IMR-90 (cell line): ENCODE results near the gene HSFX1. TPM values are rescaled to one million over a fixed set of nuclear protein-coding genes. Genes with fewer than 3 reads are reported as not detected.
A peak's percentile ranks its signal among the peaks of the same experiment; 100 is the strongest.

Experiments used
- ATAC-seq: fragments of 200-7000 bp; cut with Tn5 transposase; 2 replicates; pipeline ENCODE4 v1.9.1; 2020; ENCODE audit warnings: low read depth, mild to moderate bottlenecking, moderate library complexity
- BruUV-seq: library from RNA; stranded (reverse); fragments of 400-500 nt; replicated peaks from 2 replicates; lab custom pipeline; 2021; lab: Mats Ljungman, UMichigan
- CTCF ChIA-PET: fragments of 300-600 bp; formaldehyde crosslinking; extraction: SDS; loops from one replicate; lab custom pipeline; 2021; ENCODE audit warnings: antibody characterized with exemption; lab: Yijun Ruan, JAX
- POLR2A ChIA-PET: fragments of 300-600 bp; sonication (Branson Sonifier 250); formaldehyde crosslinking; loops from one replicate; lab custom pipeline; 2022; ENCODE audit warnings: antibody characterized with exemption; ENCODE audit not compliant: unreplicated experiment; lab: Charles Lee
- DNase-seq: peaks from one replicate; pipeline ENCODE4 v3.0.0; 2013
- H2AFZ ChIP-seq: replicated peaks from 2 replicates; pipeline ENCODE3; 2013; ENCODE audit warnings: low read length, mild to moderate bottlenecking; ENCODE audit not compliant: poor library complexity
- H2AK5ac ChIP-seq: 2 replicates; pipeline ENCODE4 v1.6.1; 2013; ENCODE audit warnings: low read depth, low read length, inconsistent platforms
- H2AK9ac ChIP-seq: replicated peaks from 2 replicates; pipeline ENCODE3; 2013; ENCODE audit warnings: mild to moderate bottlenecking, low read depth, low read length, moderate library complexity; ENCODE audit not compliant: poor library complexity
- H2BK120ac ChIP-seq: 2 replicates; pipeline ENCODE4 v1.6.1; 2013; ENCODE audit warnings: low read depth, low read length, inconsistent platforms
- H2BK15ac ChIP-seq: 3 replicates; pipeline ENCODE4 v1.6.1; 2013; ENCODE audit warnings: low read depth, low read length, inconsistent platforms
- H2BK20ac ChIP-seq: 2 replicates; pipeline ENCODE4 v1.6.1; 2013; ENCODE audit warnings: low read depth, mild to moderate bottlenecking, inconsistent platforms, low read length, moderate library complexity
- H2BK5ac ChIP-seq: 2 replicates; pipeline ENCODE4 v1.6.1; 2013; ENCODE audit warnings: mild to moderate bottlenecking, low read depth, low read length, inconsistent platforms; ENCODE audit not compliant: poor library complexity, severe bottlenecking
- H3K14ac ChIP-seq: replicated peaks from 2 replicates; pipeline ENCODE4 v1.6.1; 2013; ENCODE audit warnings: low read depth, low read length, inconsistent platforms
- H3K18ac ChIP-seq: 2 replicates; pipeline ENCODE4 v1.6.1; 2013; ENCODE audit warnings: low read depth, low read length, control low read depth
- H3K23ac ChIP-seq: 2 replicates; pipeline ENCODE4 v1.6.1; 2013; ENCODE audit warnings: low read depth, low read length, inconsistent platforms
- H3K27ac ChIP-seq: 2 replicates; pipeline ENCODE4 v1.5.1; 2013; ENCODE audit warnings: mild to moderate bottlenecking, control low read depth, low read length; ENCODE audit not compliant: insufficient read depth
- H3K27me3 ChIP-seq: 2 replicates; pipeline ENCODE4 v1.6.1; 2013; ENCODE audit warnings: low read length; ENCODE audit not compliant: control insufficient read depth, insufficient read depth
- H3K36me3 ChIP-seq: 2 replicates; pipeline ENCODE4 v1.6.1; 2013; ENCODE audit warnings: low read length, mixed read lengths; ENCODE audit not compliant: control insufficient read depth, insufficient read depth
- H3K4ac ChIP-seq: 2 replicates; pipeline ENCODE4 v1.6.1; 2013; ENCODE audit warnings: low read depth, low read length, inconsistent platforms
- H3K4me1 ChIP-seq: 2 replicates; pipeline ENCODE4 v1.6.1; 2013; ENCODE audit warnings: low read length, mixed read lengths; ENCODE audit not compliant: control insufficient read depth, insufficient read depth
- H3K4me2 ChIP-seq: 2 replicates; pipeline ENCODE4 v1.6.1; 2013; ENCODE audit warnings: low read depth, mild to moderate bottlenecking, control low read depth, low read length, moderate library complexity
- H3K4me3 ChIP-seq: 2 replicates; pipeline ENCODE4 v1.5.1; 2013; ENCODE audit warnings: low read depth, mild to moderate bottlenecking, control low read depth, low read length, moderate library complexity; ENCODE audit not compliant: insufficient read depth
- H3K56ac ChIP-seq: 2 replicates; pipeline ENCODE4 v1.6.1; 2013; ENCODE audit warnings: low read length, inconsistent platforms; ENCODE audit not compliant: insufficient read depth; ENCODE audit errors: extremely low read depth
- H3K79me1 ChIP-seq, 2 experiments: 2 replicates each; pipeline ENCODE4 v1.6.1; 2013; ENCODE audit warnings: low read length in 2 of 2, inconsistent platforms in 1 of 2, low read depth in 1 of 2
- H3K9ac ChIP-seq: 2 replicates; pipeline ENCODE4 v1.6.1; 2013; ENCODE audit warnings: low read depth, low read length, control low read depth
- H3K9me1 ChIP-seq: 2 replicates; pipeline ENCODE4 v1.6.1; 2013; ENCODE audit warnings: low read length, inconsistent platforms; ENCODE audit not compliant: insufficient read depth
- H3K9me3 ChIP-seq: 2 replicates; pipeline ENCODE4 v1.6.1; 2013; ENCODE audit warnings: low read length; ENCODE audit not compliant: control insufficient read depth, insufficient read depth
- H4K20me1 ChIP-seq: 2 replicates; pipeline ENCODE4 v1.6.1; 2013; ENCODE audit warnings: low read length, inconsistent platforms; ENCODE audit not compliant: insufficient read depth
- H4K5ac ChIP-seq: 2 replicates; pipeline ENCODE4 v1.6.1; 2013; ENCODE audit warnings: mild to moderate bottlenecking, low read depth, low read length, control low read depth
- H4K8ac ChIP-seq, 2 experiments: 2 replicates each; pipeline ENCODE4 v1.6.1; 2013; ENCODE audit warnings: low read depth in 2 of 2, low read length in 2 of 2, control low read depth in 1 of 2, inconsistent platforms in 1 of 2
- H4K91ac ChIP-seq: 2 replicates; pipeline ENCODE4 v1.6.1; 2013; ENCODE audit warnings: low read depth, low read length, inconsistent platforms; ENCODE audit not compliant: insufficient read depth
- CTCF ChIP-seq: conservative IDR thresholded peaks from 2 replicates; pipeline ENCODE4 v1.5.1; 2012; ENCODE audit warnings: mild to moderate bottlenecking, low read depth, low read length, improper control_type of control experiment
- RCOR1 ChIP-seq: IDR thresholded peaks from 2 replicates; pipeline ENCODE4 v1.6.1; 2012; ENCODE audit warnings: mild to moderate bottlenecking, low read length, improper control_type of control experiment; ENCODE audit not compliant: insufficient replicate concordance
- WGBS, 2 experiments: methylation state at CpG; one replicate each; pipeline versions ENCODE4 v1.1.5 to v1.1.7; 2013; ENCODE audit warnings: missing lambda C conversion rate in 2 of 2; ENCODE audit not compliant: insufficient read length in 1 of 2; ENCODE audit errors: extremely low coverage in 2 of 2; 5-methylcytosine and 5-hydroxymethylcytosine counted together
- dilution Hi-C: fragments of 300-500 bp; cut with HindIII; formaldehyde crosslinking; loops from one replicate; pipeline ENCODE4 v1.14.3; 2018; ENCODE audit warnings: low sequenced_read_pairs; ENCODE audit not compliant: unreplicated experiment
- in situ Hi-C: fragments of 300-500 bp; cut with MboI; formaldehyde crosslinking; loops from 3 replicates; pipeline ENCODE4 v1.14.3; 2019; ENCODE audit warnings: low sequenced_read_pairs, inconsistent platforms, mixed read lengths
- intact Hi-C: fragments of 100-400 bp; cut with micrococcal nuclease; formaldehyde crosslinking; loops from 2 replicates; pipeline ENCODE4 v1.10.0; 2022
- microRNA-seq, 2 experiments: library from miRNA; stranded (forward) in 1 of 2; unstranded in 1 of 2; fragments of 10-50 nt in 1 of 2; fragments of <30 nt in 1 of 2; gene quantifications in 1 of 2; microRNA quantifications in 1 of 2; one replicate each; pipeline versions ENCODE3 to v1.1.0; 2013 to 2020; ENCODE audit not compliant: insufficient read depth in 1 of 2, insufficient read length in 1 of 2, unreplicated experiment in 1 of 2
- polyA plus RNA-seq, 3 experiments: library from polyadenylated mRNA; depleted of rRNA; stranded (reverse); fragments of >200 nt; gene quantifications; 2 replicates each; pipeline ENCODE4 v1.2.3, GENCODE V29; 2012; ENCODE audit warnings: low replicate concordance in 1 of 3
- small RNA-seq, 5 experiments: library from RNA; depleted of rRNA; stranded (forward); fragments of <200 nt; gene quantifications; one replicate each; pipeline ENCODE3, GENCODE V24; 2012
- total RNA-seq: library from RNA; depleted of rRNA; stranded (reverse); fragments of >200 nt; gene quantifications from 2 replicates; pipeline ENCODE4 v1.2.3, GENCODE V29; 2012; rRNA removed

The HSFX1 gene
- total and polyA plus RNA-seq, 2 of the 4 experiments (the other 2 are of a cell fraction): 0.18 to 0.36 TPM

GRCh38 chrX:149825424-149825823, 51.6 kb downstream of the HSFX1 start:
- Histone ChIP-seq H2AK5ac (no peak overlapping the region), H3K4me1 (no peaks in the 10 kb centered on the region), H3K79me1 (no peaks in the 10 kb centered on the region), H2AK9ac (no peak overlapping the region), H2BK5ac (no peak overlapping the region), H2BK20ac (no peak overlapping the region), H2AFZ (no peak overlapping the region), H3K18ac (no peak overlapping the region), H4K8ac (no peak overlapping the region), H3K27me3 (no peaks in the 10 kb centered on the region), H3K9me1 (no peaks in the 10 kb centered on the region), H3K56ac (no peak overlapping the region), H3K4ac (no peak overlapping the region), H4K5ac (no peak overlapping the region), H2BK120ac (no peak overlapping the region), H3K14ac (no peak overlapping the region), H3K9me3 (no peaks in the 10 kb centered on the region), H3K4me2 (no peak overlapping the region), H2BK15ac (no peak overlapping the region), H3K27ac (no peak overlapping the region), H3K4me3 (no peak overlapping the region), H3K23ac (no peak overlapping the region), H3K9ac (no peak overlapping the region), H4K91ac (no peak overlapping the region), H4K20me1 (no peaks in the 10 kb centered on the region), H3K36me3 (no peaks in the 10 kb centered on the region)
- WGBS, 2 experiments: no CpG with 5 or more reads among the region's 3 CpGs
- no TSS peak for BruUV-seq
- TF ChIP-seq RCOR1 (no peak), CTCF (peak; percentile 20; the same call in 1 of the 2 replicates)
- CTCF ChIA-PET: no interaction called here
- no peak for ATAC-seq
- DNase-seq: no peak
- POLR2A ChIA-PET: no interaction called here
- in situ Hi-C loops (loop anchor here (25.0 kb wide), 1 partner anchor 113 kb away; the partner anchor contains the start of gene MAGEA11), intact Hi-C loops (no loop called here), dilution Hi-C loops (no loop called here)

Small RNAs within 50 kb of the gene (microRNA-seq; reads per million reads assigned to microRNA genes)
- gene AC244098.1 (ENCODE audit: insufficient read depth, insufficient read length) (not detected), gene AC244098.2 (ENCODE audit: insufficient read depth, insufficient read length) (not detected), gene AC244098.3 (ENCODE audit: insufficient read depth, insufficient read length) (not detected)

Small RNAs within 50 kb of the gene (small RNA-seq; reads per million reads assigned to genes)
- gene AC244098.1 (0 reads per million in 5 experiments), gene AC244098.2 (0 reads per million in 5 experiments), gene AC244098.3 (0 reads per million in 5 experiments)

Other genes with a start within 250 kb of the HSFX1 start
- gene EOLA1, start 233.1 kb upstream of the HSFX1 start, total RNA-seq: 15.3 and 16.8 TPM in 2 replicates
- gene EOLA1, start 233.1 kb upstream of the HSFX1 start, polyA plus RNA-seq (2012; rRNA removed): 15.2 and 15.5 TPM in 2 replicates
- not detected in 2 replicates for gene HSFX3, start 224.1 kb upstream of the HSFX1 start, total RNA-seq
- gene HSFX3, start 224.1 kb upstream of the HSFX1 start, polyA plus RNA-seq (2012; rRNA removed): not detected in 2 replicates
- gene MAGEA9B, start 186.6 kb upstream of the HSFX1 start, total RNA-seq: not detected in 2 replicates
- not detected in 2 replicates for gene MAGEA9B, start 186.6 kb upstream of the HSFX1 start, polyA plus RNA-seq (2012; rRNA removed)
- gene HSFX2, start 178.8 kb upstream of the HSFX1 start, total RNA-seq: not detected in 2 replicates
- 0.34 and 0.36 TPM in 2 replicates for gene HSFX2, start 178.8 kb upstream of the HSFX1 start, polyA plus RNA-seq (2012; rRNA removed)
- gene TMEM185A, start 142.3 kb upstream of the HSFX1 start, total RNA-seq: 9.7 and 10.3 TPM in 2 replicates
- gene TMEM185A, start 142.3 kb upstream of the HSFX1 start, polyA plus RNA-seq (2012; rRNA removed): 10.6 and 12.2 TPM in 2 replicates
- not detected in 2 replicates for gene MAGEA11, start 62.0 kb upstream of the HSFX1 start, total RNA-seq
- gene MAGEA11, start 62.0 kb upstream of the HSFX1 start, polyA plus RNA-seq (2012; rRNA removed): not detected in 2 replicates
- gene MAGEA9, start 7.9 kb downstream of the HSFX1 start, total RNA-seq: not detected in 2 replicates
- not detected in 2 replicates for gene MAGEA9, start 7.9 kb downstream of the HSFX1 start, polyA plus RNA-seq (2012; rRNA removed)
- gene MAGEA8, start 107.1 kb downstream of the HSFX1 start, total RNA-seq: not detected in 2 replicates
- not detected in 2 replicates for gene MAGEA8, start 107.1 kb downstream of the HSFX1 start, polyA plus RNA-seq (2012; rRNA removed)
- gene HSFX4, start 155.5 kb downstream of the HSFX1 start, total RNA-seq: not detected in 2 replicates
- not detected in 2 replicates for gene HSFX4, start 155.5 kb downstream of the HSFX1 start, polyA plus RNA-seq (2012; rRNA removed)
- gene EOLA2, start 164.4 kb downstream of the HSFX1 start, total RNA-seq: 22.5 and 23.7 TPM in 2 replicates
- gene EOLA2, start 164.4 kb downstream of the HSFX1 start, polyA plus RNA-seq (2012; rRNA removed): 46.5 and 51.4 TPM in 2 replicates